KBM-7 (cell line): ENCODE results near the gene EXD2.

Experiments used
- DNase-seq: peaks from one replicate; pipeline ENCODE4 v3.0.0-alpha.2; 2015
- in situ Hi-C: fragments of 300-500 bp; cut with MboI; formaldehyde crosslinking; loops from 2 replicates; pipeline ENCODE4 v1.14.3; 2020; ENCODE audit warnings: low sequenced_read_pairs, low pct_unique_long_range_greater_than_20kb, mixed read lengths

Gene EXD2

DNA sequence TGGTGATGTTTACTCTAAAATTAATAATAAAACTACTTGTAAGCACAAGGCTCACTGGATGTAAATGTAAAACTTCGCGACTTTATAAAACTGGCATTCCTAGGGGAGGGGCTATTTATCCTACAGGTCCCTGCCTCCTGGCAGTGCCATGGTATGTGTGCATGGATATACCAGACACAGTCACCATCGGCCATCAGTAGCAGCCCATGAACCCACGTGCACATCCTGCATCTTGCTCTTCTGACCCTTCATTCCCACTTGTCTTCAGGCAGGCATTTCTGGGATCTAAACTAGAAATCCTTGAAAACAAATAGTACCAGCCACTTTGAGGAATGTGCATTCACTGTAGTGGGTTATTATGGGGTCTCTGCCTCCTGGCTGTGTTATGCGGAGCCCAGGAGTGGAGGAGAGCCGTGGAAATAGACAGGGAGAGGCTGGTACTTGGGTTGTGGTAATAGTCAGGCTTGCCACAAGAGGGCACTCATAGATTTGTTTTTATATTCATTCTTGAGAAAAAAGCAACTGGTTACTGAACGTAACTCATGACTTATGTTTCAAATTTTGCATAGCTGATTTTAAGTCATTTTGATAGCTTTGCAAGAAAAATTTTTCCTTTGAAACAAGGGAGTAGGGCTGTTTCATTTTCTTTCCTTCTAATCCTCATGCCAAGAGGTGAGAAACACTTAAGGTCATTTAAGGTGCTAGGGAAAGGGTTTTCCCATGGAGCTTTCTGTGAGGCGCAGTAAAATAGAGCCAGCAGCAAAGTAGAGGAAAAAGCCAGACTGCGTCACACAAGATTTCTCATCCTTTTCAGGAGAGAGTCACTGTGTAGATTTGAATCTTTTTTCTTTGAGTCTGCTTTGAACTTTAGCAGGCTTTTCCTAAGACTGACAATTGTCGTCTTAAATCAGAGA lies 51.3 kb downstream of the EXD2 start:
- in situ Hi-C loops: no loop called here
- peak; percentile 77 for DNase-seq

DNA sequence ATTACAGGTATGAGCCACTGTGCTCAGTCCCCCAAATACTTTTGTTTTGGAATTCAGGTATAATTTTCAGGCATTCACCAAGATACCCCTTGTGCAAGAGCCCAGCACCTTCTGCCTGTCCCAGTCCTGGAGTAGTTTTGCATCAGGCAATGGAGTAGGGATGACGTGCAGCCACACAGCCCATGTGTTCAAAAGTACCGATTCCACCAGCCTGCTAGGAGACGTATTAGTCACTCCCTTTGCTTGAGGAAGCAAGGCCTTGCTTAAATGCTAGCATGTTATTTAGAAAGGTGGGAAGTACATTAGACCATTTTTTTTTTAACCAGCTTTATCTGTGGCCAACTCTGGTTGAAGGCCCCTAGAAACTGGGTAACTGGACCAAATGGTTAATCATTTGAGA lies 53.6 kb downstream of the EXD2 start:
- in situ Hi-C loops: no loop called here
- no peak for DNase-seq

DNA sequence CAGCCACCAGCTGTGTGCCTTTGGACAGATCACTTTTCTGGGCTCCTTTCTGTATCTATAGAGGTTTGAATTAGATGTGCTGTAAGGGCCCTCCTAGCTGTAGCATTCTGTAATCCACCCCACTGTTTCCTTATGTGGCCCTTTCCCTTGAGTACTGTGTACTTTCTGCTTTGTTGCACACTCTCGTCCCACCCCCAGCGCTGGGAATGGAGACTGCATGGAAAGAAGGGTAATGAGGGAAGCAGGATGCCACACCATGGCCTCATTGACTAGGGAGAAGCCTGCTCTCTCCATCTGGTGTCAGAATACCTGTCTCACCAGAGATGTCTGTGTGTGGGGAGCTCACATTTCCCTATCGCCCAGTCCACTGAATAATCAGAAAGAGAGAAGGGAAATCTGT lies 55.0 kb downstream of the EXD2 start:
- no peak for DNase-seq
- in situ Hi-C loops: no loop called here

DNA sequence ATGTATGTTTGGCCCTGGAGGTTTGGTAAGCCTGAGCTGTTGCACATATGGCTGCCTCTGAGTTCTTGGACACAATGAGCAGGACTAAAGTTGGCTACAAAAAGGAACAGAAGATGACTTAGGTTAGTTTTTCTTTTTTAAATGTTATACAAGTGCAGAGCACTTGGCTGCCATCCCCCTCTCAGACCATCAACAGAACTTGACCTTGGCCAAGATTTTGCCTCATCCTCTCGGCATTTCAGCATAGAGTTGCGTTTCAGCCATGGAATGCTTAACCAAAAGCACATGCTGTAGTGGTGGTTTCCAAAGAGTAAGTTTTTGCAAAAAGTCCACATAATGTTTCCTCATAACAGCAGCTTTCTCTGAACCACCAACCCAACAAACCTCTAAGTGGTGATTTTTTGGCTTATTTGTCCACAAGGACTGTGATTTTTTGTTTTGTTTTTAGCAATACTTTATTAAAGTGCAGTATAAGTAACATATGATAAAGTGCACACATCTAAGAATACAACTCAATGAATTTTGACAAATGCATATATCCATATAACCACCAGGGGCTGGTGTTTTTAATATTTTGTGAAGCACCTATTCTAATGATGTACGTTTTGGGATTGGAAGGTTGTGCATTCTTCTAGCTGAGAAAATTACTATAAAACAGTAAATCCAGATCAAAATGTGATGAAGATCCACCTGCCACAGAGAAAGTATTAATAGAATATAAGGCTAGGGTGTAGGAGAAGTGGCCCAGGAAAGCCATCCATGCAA lies 56.6 kb downstream of the EXD2 start:
- in situ Hi-C loops: no loop called here
- DNase-seq: no peak

DNA sequence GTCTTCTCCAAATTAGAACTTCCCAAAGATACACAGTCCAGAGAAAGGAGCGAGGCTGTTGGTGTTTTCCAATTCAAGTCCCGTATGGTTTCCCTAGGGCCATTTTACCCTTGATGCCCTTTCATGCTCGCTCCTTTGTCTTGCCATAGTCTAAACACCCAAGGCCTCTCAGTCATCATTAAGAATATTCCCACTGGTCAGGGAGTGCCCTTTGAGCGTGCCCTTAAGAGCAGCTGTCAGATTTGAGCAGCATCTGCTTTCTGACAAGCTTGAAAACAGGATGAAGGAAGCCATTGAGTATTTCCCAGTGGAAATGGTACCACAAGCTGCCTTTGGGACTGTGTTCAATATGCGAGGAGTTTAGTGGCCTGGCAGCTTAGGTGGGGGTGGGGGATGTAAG lies 58.3 kb downstream of the EXD2 start:
- in situ Hi-C loops: no loop called here
- DNase-seq: no peak

DNA sequence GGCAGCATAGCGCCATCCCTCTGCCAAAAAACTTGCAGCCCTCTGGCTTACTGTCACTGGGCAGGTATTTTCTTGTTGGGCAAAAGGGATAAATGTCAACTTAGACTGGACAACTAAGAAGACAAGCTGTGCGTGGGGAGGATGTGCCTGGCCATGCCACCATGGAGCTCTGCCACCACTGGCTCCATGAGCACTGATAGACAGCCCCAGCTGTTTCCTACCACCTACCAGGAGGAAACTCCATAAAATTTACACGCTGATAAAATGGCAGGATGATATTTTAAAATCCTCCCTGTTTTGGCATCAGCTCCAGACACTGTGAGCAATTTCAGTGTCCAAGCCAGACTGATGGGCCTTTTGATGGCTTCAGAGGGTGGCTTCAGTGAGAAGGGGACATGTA lies 61.6 kb downstream of the EXD2 start:
- DNase-seq: no peak
- in situ Hi-C loops: no loop called here

DNA sequence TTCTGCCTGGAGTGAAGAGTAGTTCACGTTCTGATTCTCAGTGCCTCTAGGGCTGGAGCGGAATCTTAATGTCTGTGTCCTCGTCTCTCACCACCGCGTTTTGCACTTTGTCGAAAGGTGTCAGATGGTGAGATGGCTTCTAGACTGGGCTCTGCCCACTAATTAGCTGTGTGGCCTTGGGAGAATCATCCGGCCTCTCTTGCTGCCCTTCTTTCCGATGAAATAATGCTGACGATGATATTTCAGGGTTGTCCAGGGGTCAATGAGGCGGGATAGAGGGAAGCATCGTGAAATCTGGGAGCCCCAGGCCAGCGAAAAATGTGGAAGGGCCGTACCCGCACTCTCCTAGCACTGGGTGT lies 67.8 kb downstream of the EXD2 start:
- in situ Hi-C loops: no loop called here
- no peak for DNase-seq

DNA sequence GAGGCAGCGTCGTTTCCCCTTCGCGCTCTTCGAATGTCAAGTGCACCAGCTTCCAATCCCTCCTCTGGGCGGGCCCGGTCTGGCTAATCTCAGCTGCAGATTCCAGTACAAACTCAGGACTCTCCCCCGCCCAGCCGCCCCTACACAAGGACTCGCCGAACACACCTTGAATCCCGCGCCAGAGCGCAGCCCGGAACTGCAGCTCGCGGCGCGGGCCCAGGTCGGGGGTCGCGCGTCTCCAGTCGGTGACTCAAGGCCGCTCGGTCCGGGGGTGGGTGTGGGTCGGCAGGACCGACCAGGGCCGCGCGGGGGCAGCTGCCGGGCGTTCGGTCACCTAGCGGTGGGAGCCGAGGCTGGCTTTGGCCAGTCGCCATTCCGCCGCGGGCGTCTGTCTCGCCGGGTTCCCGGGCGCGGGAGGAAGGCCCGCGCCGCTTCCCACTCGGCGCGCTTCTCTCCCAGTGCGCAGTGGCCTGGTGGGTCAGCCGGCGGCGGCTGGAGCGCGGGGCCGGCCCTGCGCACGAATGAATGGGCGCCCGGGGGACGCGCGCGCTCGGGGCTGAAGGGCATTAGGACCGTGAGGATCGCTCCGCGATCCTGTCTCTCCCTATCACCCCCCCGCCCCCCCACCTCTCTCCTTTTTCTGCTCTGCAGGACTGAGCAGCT lies 68.4 kb downstream of the EXD2 start, which contains the start of gene GALNT16:
Gene GALNT16, plus strand, starts transcription at position 632 of the 663 bp plus-strand sequence. CDS start 133 bp downstream, outside the sequence.
- DNase-seq: peak; percentile 24
- in situ Hi-C loops: no loop called here

DNA sequence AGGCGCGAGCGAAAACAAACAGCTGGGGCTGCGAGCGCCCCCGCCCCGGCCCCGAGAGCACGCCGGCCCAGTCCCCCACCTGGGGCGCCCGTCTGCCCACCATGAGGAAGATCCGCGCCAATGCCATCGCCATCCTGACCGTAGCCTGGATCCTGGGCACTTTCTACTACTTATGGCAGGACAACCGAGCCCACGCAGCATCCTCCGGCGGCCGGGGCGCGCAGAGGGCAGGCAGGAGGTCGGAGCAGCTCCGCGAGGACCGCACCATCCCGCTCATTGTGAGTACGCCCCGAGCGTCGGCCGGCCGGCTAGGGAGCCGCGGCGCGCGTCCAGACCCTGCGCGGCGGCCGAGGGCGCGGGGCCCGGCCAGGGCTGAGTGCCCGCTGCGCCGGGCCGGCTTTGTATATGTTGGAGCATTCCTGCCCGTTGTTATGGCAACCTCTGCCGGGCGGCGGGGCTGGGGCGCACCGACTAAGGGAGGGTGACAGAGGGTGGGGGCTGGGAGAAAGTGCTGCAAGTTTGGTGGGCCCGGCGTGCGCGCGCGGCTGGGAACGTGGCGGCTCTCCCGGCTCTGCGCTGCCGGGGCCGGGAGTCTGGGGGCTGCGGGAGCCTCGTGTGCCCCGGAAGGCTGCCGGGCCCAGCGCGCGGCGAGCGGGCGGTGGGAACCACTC lies 69.0 kb downstream of the EXD2 start:
- DNase-seq: peak; percentile 26

DNA sequence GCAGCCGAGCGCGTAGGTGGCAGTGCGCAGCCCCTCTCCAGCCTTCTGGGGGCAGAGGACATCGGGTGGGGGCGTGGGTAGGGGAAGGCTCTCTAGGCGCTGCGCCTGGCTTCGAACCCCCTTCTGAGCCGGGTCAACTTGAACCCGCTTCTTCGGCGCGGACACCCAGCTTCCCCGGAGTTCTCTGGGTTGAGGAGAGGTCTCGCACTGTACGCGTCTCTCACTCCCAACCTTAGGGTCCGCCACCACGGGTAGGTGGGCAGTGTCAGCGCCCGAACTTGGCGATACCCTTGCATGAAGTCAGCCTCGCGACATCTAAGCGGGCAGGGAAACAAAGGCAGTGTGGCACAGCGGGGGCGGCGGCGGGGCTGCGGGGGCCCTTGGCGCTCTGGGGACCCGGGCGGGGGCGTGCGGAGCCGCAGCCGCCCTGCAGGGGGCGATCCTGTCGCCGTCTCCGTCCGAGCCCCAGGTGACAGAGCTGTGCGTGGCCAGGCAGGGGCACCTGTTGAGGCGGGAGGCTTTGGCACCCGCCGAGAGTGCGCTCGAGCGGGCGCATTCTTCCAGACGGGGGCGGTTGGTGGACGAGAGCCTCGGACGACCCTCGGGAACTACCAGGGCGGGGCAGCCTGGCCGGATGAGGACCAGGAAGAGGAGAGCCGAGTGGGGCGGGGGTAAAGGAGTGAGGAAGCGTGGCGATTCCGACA lies 69.7 kb downstream of the EXD2 start:
- DNase-seq: peak; percentile 50
- in situ Hi-C loops: no loop called here

More for the DNA sequence above, 69.0 kb downstream of the EXD2 start:
- in situ Hi-C loops: no loop called here

DNA sequence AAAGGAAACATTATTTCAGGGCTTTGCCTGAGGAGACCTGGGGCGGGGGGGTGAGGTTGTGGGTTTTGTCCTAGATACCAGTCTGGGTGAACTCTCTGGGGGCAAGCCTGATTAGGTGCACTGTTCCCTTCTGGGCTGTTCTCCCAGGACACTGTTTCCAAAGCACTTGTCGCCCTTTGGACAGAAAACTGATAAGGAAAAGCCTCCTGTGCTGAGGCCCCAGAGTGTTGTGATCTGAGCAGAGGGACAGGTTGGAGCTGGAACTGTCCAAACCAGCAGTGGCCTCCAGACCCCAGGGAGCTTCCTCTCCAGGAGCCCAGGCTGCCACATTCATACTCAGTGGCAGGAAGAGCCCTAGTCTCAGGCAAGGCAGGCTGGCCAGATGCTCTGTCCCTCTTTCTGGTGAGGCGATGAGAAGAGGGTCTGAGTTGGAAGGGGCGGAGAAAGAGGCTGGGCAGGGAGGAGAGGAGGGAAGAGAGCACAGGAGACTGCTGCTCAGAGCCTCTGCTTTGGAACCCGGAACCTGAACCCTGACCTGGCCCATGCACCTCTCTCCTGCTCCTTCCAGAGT lies 70.5 kb downstream of the EXD2 start:
- peak; percentile 9 for DNase-seq
- in situ Hi-C loops: no loop called here

DNA sequence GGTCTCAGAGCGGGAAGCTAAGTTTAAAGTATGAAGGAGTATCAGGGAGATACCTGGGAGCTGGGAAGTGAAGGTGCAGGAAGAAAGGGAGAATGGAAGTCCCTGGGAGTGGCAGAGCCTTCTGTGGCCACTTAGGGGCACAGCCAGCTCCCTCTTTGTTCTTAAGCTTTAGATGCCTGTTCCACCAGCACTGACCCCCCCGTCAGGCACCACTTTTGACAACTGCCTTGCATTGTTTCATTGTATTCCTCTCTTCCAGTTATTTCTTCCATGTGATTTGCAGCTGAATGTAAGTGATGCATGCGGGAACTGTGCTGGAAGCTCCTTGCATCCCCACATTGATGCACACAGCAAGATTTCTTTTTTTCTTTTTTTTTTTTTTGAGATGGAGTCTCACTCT lies 71.2 kb downstream of the EXD2 start:
- in situ Hi-C loops: no loop called here
- no peak for DNase-seq

DNA sequence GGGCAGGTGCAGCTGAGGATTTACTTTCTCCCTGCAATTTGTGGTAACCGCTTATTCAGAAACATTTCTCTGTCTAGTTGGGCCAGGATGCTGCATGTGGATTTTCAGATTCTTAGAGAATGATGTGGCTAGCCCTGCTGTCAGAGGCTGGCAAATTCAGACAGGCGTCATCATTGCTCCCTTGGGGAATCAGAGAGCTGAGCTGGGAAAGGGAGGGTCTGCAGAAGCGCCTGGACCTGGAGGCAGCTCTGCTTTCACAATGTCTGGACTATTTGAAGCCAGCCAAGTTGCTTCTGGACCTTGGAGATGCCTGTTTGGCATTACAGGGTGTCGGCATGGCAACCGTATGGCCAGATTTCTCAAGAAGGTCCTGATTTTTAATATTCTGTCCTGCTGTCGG lies 72.1 kb downstream of the EXD2 start:
- in situ Hi-C loops: no loop called here
- DNase-seq: no peak

DNA sequence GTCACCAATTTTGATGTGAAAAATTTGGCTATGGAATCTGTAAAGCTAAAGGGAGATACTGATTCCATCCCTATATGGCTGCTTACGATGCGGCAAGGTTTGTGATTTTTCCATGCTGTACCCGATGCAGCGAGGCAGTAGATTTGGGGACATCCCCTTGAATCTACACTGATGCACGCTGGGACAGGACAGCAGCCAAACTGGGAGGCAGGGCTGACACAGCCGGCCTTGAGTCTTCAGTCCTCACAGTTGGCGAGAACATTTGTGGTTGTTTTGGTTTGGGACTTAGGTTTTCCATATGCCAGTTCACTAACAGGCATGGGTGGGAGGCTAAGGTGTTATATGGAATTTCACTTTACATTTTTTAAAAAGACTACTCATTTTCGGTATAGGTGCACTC lies 72.5 kb downstream of the EXD2 start:
- in situ Hi-C loops: no loop called here
- DNase-seq: no peak

DNA sequence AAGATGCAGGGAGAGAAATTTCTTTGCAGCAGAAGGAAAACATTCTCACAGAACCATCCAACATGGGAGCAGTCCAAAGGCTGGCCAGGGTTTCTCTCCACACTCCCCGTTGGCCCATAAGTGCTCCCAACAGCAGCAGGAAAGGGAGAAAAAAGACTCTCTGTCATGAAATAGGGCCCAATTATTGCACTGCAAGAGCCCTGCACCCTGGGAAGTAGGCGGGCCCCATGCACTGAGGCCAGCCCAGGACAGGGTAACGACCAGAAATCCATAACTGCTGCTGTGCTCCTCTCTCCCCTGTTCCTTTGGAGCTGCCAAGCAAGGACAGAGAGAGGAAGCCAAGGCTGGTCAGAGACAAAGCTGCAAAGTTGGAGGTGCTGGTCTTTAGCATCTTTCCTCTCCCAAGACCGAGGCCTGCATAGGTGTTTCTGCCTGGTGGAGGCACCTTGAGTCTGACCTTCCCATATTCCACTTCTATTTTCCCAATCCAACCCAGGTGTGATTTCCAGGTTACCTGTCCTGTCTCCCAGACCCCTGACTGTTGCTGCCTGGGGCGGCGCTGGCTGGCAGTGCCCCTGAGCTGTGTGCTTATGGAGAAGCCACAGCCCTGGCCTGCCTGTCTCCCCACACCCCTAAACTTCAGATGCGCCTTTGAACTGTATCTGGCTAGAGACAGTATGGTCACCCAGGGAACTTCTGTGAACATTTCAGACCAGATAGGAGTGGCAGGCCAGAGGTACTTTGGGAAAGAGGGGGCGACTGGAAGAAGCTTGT lies 75.5 kb downstream of the EXD2 start:
- in situ Hi-C loops: no loop called here
- no peak for DNase-seq

DNA sequence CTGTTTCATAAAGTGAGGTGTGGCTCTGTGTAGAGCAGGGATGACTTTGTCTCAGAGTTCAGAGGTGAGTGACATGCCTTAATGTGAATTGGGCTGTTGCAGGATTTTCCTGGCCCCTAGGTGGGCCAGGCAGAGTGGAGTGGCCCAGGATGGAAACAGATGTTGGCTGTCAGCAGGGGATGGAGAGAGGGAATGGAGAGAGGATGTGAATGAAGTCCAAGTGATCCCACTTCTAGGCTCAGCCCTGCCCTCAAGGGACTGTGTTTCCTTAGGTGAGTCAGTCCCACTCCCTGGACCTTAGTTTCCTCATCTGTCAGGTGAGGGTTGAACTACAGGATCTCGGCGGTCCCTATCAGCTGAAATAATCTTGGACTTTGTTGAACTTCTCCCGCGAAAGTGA lies 76.2 kb downstream of the EXD2 start:
- no peak for DNase-seq
- in situ Hi-C loops: no loop called here

DNA sequence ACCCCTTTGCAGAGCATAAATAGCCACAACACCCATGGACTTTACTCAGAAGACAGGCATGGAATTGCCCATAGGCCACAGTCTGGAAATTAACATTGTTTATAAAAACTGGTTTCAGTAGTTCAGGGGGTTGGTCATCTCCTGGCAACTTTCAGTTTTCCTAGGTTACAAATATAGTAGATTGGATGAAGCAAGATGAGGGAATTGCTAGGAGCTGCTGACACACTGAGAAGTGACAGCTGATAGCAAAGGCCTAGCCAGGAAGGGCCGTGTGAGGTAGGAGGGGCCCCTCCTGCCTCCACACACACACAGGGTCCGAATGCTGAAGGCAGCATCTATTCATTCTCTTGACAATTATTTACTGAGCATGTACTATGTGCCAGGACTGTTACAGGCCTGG lies 76.9 kb downstream of the EXD2 start:
- no peak for DNase-seq
- in situ Hi-C loops: no loop called here

DNA sequence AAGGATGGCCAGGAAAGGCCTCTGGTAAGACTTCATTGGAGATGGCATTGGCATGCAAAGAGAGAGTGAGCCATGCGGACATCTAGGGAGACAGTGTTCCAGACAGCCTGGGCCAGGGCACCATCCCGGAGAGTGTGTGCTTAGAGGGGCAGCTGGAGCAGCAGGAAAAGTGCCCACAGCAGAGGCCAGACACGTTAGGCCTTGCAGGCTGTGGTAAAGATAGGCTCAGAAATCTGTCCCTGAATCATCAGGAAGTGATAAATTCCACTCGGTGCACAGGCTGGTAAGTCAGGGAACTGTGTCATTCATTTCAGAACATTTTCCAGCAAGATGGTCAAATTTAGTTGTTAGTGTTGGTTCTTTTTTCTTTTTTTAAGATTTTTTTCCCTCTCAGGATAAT lies 77.5 kb downstream of the EXD2 start:
- no peak for DNase-seq
- in situ Hi-C loops: no loop called here
